WTC11 (cell line): Measurements from ENCODE around the gene RIOX2. TPM values are rescaled to one million over a fixed set of nuclear protein-coding genes. Genes with fewer than 3 reads are reported as not detected.
A peak's percentile ranks its signal among the peaks of the same experiment; 100 is the strongest.

Experiments
- ATAC-seq: fragments of 200-7000 bp; cut with Tn5 transposase; 2 replicates; pipeline ENCODE4 v1.10.0; 2021; ENCODE audit warnings: mild to moderate bottlenecking, moderate library complexity
- CTCF ChIA-PET: fragments of 300-600 bp; sonication (Branson Sonifier 250); formaldehyde crosslinking; loops from one replicate; lab custom pipeline; 2021; ENCODE audit warnings: antibody characterized with exemption; lab: Charles Lee
- POLR2A ChIA-PET: fragments of 350-600 bp; sonication (Branson Sonifier 250); formaldehyde crosslinking; loops from one replicate; lab custom pipeline; 2021; ENCODE audit warnings: antibody characterized with exemption; lab: Charles Lee
- DNase-seq: peaks from one replicate; pipeline ENCODE4 v3.0.0; 2021; ENCODE audit warnings: low spot score
- H3K27ac Mint-ChIP-seq: 2 replicates; pipeline ENCODE4 v1.8.0; 2021; ENCODE audit warnings: mixed read lengths
- H3K27me3 Mint-ChIP-seq: 2 replicates; pipeline ENCODE4 v1.8.0; 2021; ENCODE audit warnings: low read depth, mild to moderate bottlenecking, moderate library complexity, mixed read lengths
- H3K36me3 Mint-ChIP-seq: 2 replicates; pipeline ENCODE4 v1.8.0; 2021; ENCODE audit warnings: mixed read lengths
- H3K4me1 Mint-ChIP-seq: 2 replicates; pipeline ENCODE4 v1.8.0; 2022; ENCODE audit warnings: mixed read lengths
- H3K4me3 Mint-ChIP-seq: 2 replicates; pipeline ENCODE4 v1.8.0; 2021; ENCODE audit warnings: mild to moderate bottlenecking, moderate library complexity, mixed read lengths
- H3K9me3 Mint-ChIP-seq: 2 replicates; pipeline ENCODE4 v1.8.0; 2021; ENCODE audit warnings: mixed read lengths
- E2F1 ChIP-seq: sonication (generic); formaldehyde crosslinking; IDR thresholded peaks from 2 replicates; pipeline ENCODE4 v1.8.0; 2022; ENCODE audit warnings: mild to moderate bottlenecking, missing genetic modification reagents
- FOXP4 ChIP-seq: sonication (generic); formaldehyde crosslinking; IDR thresholded peaks from 2 replicates; pipeline ENCODE4 v1.8.0; 2022; ENCODE audit warnings: mild to moderate bottlenecking, missing genetic modification reagents
- MAX ChIP-seq: sonication (generic); formaldehyde crosslinking; IDR thresholded peaks from 2 replicates; pipeline ENCODE4 v1.8.0; 2022; ENCODE audit warnings: mild to moderate bottlenecking, missing genetic modification reagents
- NFYB ChIP-seq: sonication (generic); formaldehyde crosslinking; conservative IDR thresholded peaks from 2 replicates; pipeline ENCODE4 v1.8.0; 2022; ENCODE audit warnings: low read depth, missing genetic modification reagents
- RELA ChIP-seq: sonication (generic); formaldehyde crosslinking; IDR thresholded peaks from 2 replicates; pipeline ENCODE4 v1.8.1; 2022; ENCODE audit warnings: missing genetic modification reagents, mild to moderate bottlenecking, borderline replicate concordance
- SP1 ChIP-seq: sonication (generic); formaldehyde crosslinking; conservative IDR thresholded peaks from 2 replicates; pipeline ENCODE4 v1.8.1; 2022; ENCODE audit warnings: missing genetic modification reagents
- STAT6 ChIP-seq: sonication (generic); formaldehyde crosslinking; conservative IDR thresholded peaks from 2 replicates; pipeline ENCODE4 v1.8.1; 2023; ENCODE audit warnings: mild to moderate bottlenecking, low read depth, missing genetic modification reagents, moderate library complexity
- ZNF138 ChIP-seq: sonication (generic); formaldehyde crosslinking; conservative IDR thresholded peaks from 2 replicates; pipeline ENCODE4 v1.8.1; 2022; ENCODE audit warnings: mild to moderate bottlenecking, moderate library complexity, missing genetic modification reagents
- ZNF232 ChIP-seq: sonication (generic); formaldehyde crosslinking; IDR thresholded peaks from 2 replicates; pipeline ENCODE4 v1.8.0; 2022; ENCODE audit warnings: mild to moderate bottlenecking, missing genetic modification reagents
- ZNF263 ChIP-seq: sonication (generic); formaldehyde crosslinking; IDR thresholded peaks from 2 replicates; pipeline ENCODE4 v1.8.1; 2022; ENCODE audit warnings: low read depth, mild to moderate bottlenecking, moderate library complexity, missing genetic modification reagents
- ZNF317 ChIP-seq: sonication (generic); formaldehyde crosslinking; IDR thresholded peaks from 2 replicates; pipeline ENCODE4 v1.8.1; 2023; ENCODE audit warnings: low read depth, mild to moderate bottlenecking, moderate library complexity, missing genetic modification reagents, borderline replicate concordance
- ZNF532 ChIP-seq: fragments of 250-450 bp; sonication (Bioruptor Pico); IDR thresholded peaks from 2 replicates; pipeline ENCODE4 v1.9.0; 2021; ENCODE audit warnings: mild to moderate bottlenecking, borderline replicate concordance
- total RNA-seq: library from RNA; stranded (reverse); gene quantifications from 3 replicates; pipeline ENCODE4 v1.2.3, GENCODE V29; 2021

Gene RIOX2
- total RNA-seq, 1 experiment from 2014 or later, result 11.0 TPM

- TF ChIP-seq STAT6, result no peak
- TF ChIP-seq, all 79 proteins: peak for 0
Observed at GRCh38 chr3:97972976-97973375, 745 bp upstream of the RIOX2 start (continued).

GRCh38 chr3:97970956-97971620, 1.1 kb downstream of the RIOX2 start:
- no peak for ATAC-seq
- TF ChIP-seq ZNF317 (CRISPR knock-in tag) (no peak), STAT6 (no peak), RELA (CRISPR knock-in tag) (no peak), NFYB (CRISPR knock-in tag) (no peak), FOXP4 (no peak), E2F1 (CRISPR knock-in tag) (no peak)

GRCh38 chr3:97970156-97970555, 2.1 kb downstream of the RIOX2 start:
- Mint-ChIP-seq H3K4me3 (no peak overlapping the region), H3K4me1 (peaks cover 22% of the 10 kb centered on the region), H3K36me3 (no peaks in the 10 kb centered on the region), H3K27me3 (peaks cover 21% of the 10 kb centered on the region)
- CTCF ChIA-PET, result no interaction called here
- no peak for DNase-seq
- TF ChIP-seq NFYB (CRISPR knock-in tag), result no peak
- no peak for TF ChIP-seq SP1
- no peak for TF ChIP-seq ZNF138 (CRISPR knock-in tag)
- no peak for TF ChIP-seq ZNF532 (CRISPR knock-in tag)
- no peak for TF ChIP-seq ZNF263 (CRISPR knock-in tag)
- no peak for TF ChIP-seq MAX (CRISPR knock-in tag)
- no peak for TF ChIP-seq ZNF232
- TF ChIP-seq, all 79 proteins: peak for 0
- Mint-ChIP-seq H3K27ac (no peak overlapping the region), H3K9me3 (no peaks in the 10 kb centered on the region)
- POLR2A ChIA-PET, result no interaction called here
- no peak for ATAC-seq

More at GRCh38 chr3:97970956-97971620, 1.1 kb downstream of the RIOX2 start:
- Mint-ChIP-seq H3K4me3 (peak overlapping the region; percentile 81), H3K27ac (no peak overlapping the region), H3K27me3 (peaks cover 21% of the 10 kb centered on the region), H3K9me3 (no peaks in the 10 kb centered on the region), H3K4me1 (peaks cover 23% of the 10 kb centered on the region), H3K36me3 (no peaks in the 10 kb centered on the region)
- ChIA-PET POLR2A (interaction anchor here (0.7 kb wide), 1 partner anchor 149 kb away, joined by 3 read pairs; the partner anchor contains the start of gene CRYBG3), CTCF (interaction anchor here (1.0 to 1.4 kb wide), 2 partner anchors 16 to 52 kb away, joined by 3 read pairs; no protein-coding TSS in a partner anchor)
- no peak for DNase-seq
